MM.1S (cell line): ENCODE data around the gene ZNF354B.

Source experiments
- DNase-seq: peaks from one replicate; pipeline ENCODE4 v3.0.0-alpha.2; 2015
- H2AFZ ChIP-seq: fragments of 300-600 bp; sonication (generic); 2 replicates; pipeline ENCODE4 v1.6.0; 2016; ENCODE audit warnings: antibody characterized with exemption, low read length
- H3F3A ChIP-seq: fragments of 300-600 bp; sonication (generic); 2 replicates; pipeline ENCODE4 v1.6.1; 2016; ENCODE audit warnings: mild to moderate bottlenecking, antibody characterized with exemption, low read length, moderate library complexity, mixed read lengths; ENCODE audit not compliant: insufficient read depth
- H3K27ac ChIP-seq: fragments of 300-600 bp; sonication (generic); 2 replicates; pipeline ENCODE4 v1.5.1; 2016; ENCODE audit warnings: mild to moderate bottlenecking, low read length
- H3K27me3 ChIP-seq: fragments of 300-600 bp; sonication (generic); replicated peaks from 2 replicates; pipeline ENCODE4 v1.6.0; 2016; ENCODE audit warnings: low read length; ENCODE audit not compliant: insufficient read depth
- H3K36me3 ChIP-seq: fragments of 300-600 bp; sonication (generic); replicated peaks from 2 replicates; pipeline ENCODE4 v1.6.1; 2016; ENCODE audit warnings: mild to moderate bottlenecking, low read length, mixed read lengths; ENCODE audit not compliant: insufficient read depth
- H3K4me1 ChIP-seq: fragments of 300-600 bp; sonication (generic); 2 replicates; pipeline ENCODE4 v1.6.1; 2016; ENCODE audit warnings: low read length, mixed read lengths
- H3K4me2 ChIP-seq: fragments of 300-600 bp; sonication (generic); 2 replicates; pipeline ENCODE4 v1.6.0; 2016; ENCODE audit warnings: low read depth, low read length
- H3K4me3 ChIP-seq: fragments of 300-600 bp; sonication (generic); 2 replicates; pipeline ENCODE4 v1.5.1; 2016; ENCODE audit warnings: low read length, mixed read lengths
- H3K79me2 ChIP-seq: fragments of 300-600 bp; sonication (generic); 2 replicates; pipeline ENCODE4 v1.6.1; 2016; ENCODE audit warnings: mixed run types, low read length, mixed read lengths
- H3K9ac ChIP-seq: fragments of 300-600 bp; sonication (generic); 2 replicates; pipeline ENCODE4 v1.6.1; 2016; ENCODE audit warnings: low read length, mixed read lengths
- H3K9me2 ChIP-seq: fragments of 300-600 bp; sonication (generic); replicated peaks from 2 replicates; pipeline ENCODE4 v1.6.1; 2016; ENCODE audit warnings: mild to moderate bottlenecking, low read length, mixed read lengths; ENCODE audit not compliant: insufficient read depth
- H3K9me3 ChIP-seq: fragments of 300-600 bp; sonication (generic); replicated peaks from 2 replicates; pipeline ENCODE4 v1.6.1; 2016; ENCODE audit warnings: mild to moderate bottlenecking, low read length, mixed read lengths; ENCODE audit not compliant: insufficient read depth
- H4K20me1 ChIP-seq: fragments of 300-600 bp; sonication (generic); 2 replicates; pipeline ENCODE4 v1.6.1; 2016; ENCODE audit warnings: mild to moderate bottlenecking, low read length, moderate library complexity, mixed read lengths; ENCODE audit not compliant: insufficient read depth
- EZH2 ChIP-seq: fragments of 300-600 bp; sonication (generic); optimal IDR thresholded peaks from 2 replicates; pipeline ENCODE3; 2017; ENCODE audit warnings: low read depth, mild to moderate bottlenecking, antibody characterized with exemption, low read length, mixed read lengths
- EZH2phosphoT487 ChIP-seq: fragments of 300-600 bp; sonication (generic); IDR thresholded peaks from 2 replicates; pipeline ENCODE4 v1.6.1; 2018; ENCODE audit warnings: antibody characterized with exemption, low read length
- TF ChIP-seq, protein P1 (sequence below): fragments of 300-600 bp; sonication (generic); IDR thresholded peaks from 2 replicates; pipeline ENCODE4 v1.5.1; 2016; ENCODE audit warnings: antibody characterized with exemption, low read length, mixed read lengths

The ZNF354B gene

DNA sequence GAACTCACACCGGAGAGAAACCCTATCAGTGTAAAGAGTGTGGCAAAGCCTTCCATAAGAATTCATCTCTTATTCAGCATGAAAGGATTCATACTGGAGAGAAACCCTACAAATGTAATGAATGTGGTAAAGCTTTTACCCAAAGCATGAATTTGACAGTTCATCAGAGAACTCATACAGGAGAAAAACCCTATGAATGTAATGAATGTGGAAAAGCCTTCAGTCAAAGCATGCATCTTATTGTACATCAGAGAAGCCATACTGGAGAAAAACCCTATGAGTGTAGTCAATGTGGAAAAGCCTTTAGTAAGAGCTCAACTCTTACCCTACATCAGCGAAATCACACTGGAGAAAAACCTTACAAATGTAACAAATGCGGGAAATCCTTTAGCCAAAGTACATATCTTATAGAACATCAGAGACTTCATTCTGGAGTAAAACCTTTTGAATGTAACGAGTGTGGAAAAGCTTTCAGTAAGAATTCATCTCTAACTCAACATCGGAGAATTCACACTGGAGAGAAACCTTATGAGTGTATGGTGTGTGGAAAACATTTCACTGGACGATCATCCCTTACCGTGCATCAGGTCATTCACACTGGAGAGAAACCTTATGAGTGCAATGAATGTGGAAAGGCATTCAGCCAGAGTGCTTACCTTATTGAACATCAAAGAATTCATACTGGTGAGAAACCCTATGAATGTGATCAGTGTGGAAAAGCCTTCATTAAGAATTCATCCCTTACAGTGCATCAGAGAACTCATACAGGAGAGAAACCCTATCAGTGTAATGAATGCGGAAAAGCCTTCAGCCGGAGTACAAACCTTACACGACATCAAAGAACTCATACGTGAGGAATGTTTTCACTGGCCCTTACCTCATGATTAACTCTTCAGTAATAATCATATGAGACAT is 72.3 kb downstream of the ZNF354B start:
- no peaks in the 10 kb centered on the region for H3F3A ChIP-seq
- H4K20me1 ChIP-seq, result no peaks in the 10 kb centered on the region
- no peak overlapping the region for H3K27ac ChIP-seq
- no peak overlapping the region for H2AFZ ChIP-seq
- no peaks in the 10 kb centered on the region for H3K36me3 ChIP-seq
- no peak overlapping the region for H3K4me3 ChIP-seq
- H3K4me2 ChIP-seq, result no peak overlapping the region
- no peak overlapping the region for H3K9ac ChIP-seq
- H3K27me3 ChIP-seq, result no peaks in the 10 kb centered on the region
- H3K4me1 ChIP-seq, result no peaks in the 10 kb centered on the region
- no peaks in the 10 kb centered on the region for H3K9me3 ChIP-seq
- DNase-seq, result no peak
- H3K79me2 ChIP-seq, result no peaks in the 10 kb centered on the region
- TF ChIP-seq, protein P1, sequence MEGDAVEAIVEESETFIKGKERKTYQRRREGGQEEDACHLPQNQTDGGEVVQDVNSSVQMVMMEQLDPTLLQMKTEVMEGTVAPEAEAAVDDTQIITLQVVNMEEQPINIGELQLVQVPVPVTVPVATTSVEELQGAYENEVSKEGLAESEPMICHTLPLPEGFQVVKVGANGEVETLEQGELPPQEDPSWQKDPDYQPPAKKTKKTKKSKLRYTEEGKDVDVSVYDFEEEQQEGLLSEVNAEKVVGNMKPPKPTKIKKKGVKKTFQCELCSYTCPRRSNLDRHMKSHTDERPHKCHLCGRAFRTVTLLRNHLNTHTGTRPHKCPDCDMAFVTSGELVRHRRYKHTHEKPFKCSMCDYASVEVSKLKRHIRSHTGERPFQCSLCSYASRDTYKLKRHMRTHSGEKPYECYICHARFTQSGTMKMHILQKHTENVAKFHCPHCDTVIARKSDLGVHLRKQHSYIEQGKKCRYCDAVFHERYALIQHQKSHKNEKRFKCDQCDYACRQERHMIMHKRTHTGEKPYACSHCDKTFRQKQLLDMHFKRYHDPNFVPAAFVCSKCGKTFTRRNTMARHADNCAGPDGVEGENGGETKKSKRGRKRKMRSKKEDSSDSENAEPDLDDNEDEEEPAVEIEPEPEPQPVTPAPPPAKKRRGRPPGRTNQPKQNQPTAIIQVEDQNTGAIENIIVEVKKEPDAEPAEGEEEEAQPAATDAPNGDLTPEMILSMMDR, result no peak
- TF ChIP-seq EZH2phosphoT487, result no peak
- TF ChIP-seq EZH2, result no peak
- no peaks in the 10 kb centered on the region for H3K9me2 ChIP-seq
